ENCODE data around the gene KRT23.

DNA sequence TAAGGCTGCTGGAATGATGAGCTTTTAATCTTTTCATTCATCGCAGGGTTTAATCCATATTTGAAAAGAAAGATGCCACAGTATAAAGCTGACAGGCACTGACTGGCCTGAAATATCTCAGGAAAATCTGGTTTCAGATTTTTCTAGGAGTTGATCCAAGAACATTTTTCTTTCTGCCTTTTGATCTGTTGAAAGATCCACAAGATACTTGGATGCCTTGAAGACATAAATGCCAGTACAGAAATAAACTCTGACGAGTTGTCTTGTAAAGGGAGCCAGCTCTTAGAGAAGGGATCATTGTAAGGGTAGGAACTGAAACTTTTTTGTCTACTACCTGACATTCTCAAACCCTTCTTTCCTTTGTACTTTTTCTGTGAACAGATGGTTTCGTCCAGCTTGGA is 27.0 kb downstream of the KRT23 start:
- TF ChIP-seq MXI1 (IDR thresholded peaks at IDR 0.05; ENCODE audit: borderline replicate concordance, low read depth, low read length) = no peak
- TF ChIP-seq, protein P1, sequence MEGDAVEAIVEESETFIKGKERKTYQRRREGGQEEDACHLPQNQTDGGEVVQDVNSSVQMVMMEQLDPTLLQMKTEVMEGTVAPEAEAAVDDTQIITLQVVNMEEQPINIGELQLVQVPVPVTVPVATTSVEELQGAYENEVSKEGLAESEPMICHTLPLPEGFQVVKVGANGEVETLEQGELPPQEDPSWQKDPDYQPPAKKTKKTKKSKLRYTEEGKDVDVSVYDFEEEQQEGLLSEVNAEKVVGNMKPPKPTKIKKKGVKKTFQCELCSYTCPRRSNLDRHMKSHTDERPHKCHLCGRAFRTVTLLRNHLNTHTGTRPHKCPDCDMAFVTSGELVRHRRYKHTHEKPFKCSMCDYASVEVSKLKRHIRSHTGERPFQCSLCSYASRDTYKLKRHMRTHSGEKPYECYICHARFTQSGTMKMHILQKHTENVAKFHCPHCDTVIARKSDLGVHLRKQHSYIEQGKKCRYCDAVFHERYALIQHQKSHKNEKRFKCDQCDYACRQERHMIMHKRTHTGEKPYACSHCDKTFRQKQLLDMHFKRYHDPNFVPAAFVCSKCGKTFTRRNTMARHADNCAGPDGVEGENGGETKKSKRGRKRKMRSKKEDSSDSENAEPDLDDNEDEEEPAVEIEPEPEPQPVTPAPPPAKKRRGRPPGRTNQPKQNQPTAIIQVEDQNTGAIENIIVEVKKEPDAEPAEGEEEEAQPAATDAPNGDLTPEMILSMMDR (conservative IDR thresholded peaks at IDR 0.05; ENCODE audit: low read depth, low read length) = no peak
- no peak for TF ChIP-seq SMC3 (IDR thresholded peaks at IDR 0.05; ENCODE audit: low read depth, low read length)
- TF ChIP-seq POLR2A (IDR thresholded peaks at IDR 0.05; ENCODE audit: low read depth, low read length) = no peak
- no peak for TF ChIP-seq RAD21 (IDR thresholded peaks at IDR 0.05; ENCODE audit: low read length)
- TF ChIP-seq BHLHE40 (IDR thresholded peaks at IDR 0.05; ENCODE audit: low read depth, low read length) = no peak
- no peak for TF ChIP-seq CEBPB (IDR thresholded peaks at IDR 0.05; ENCODE audit: low read depth, low read length)
- no peak for TF ChIP-seq CHD1 (IDR thresholded peaks at IDR 0.05; ENCODE audit: low read depth, low read length)
- no peak for TF ChIP-seq RCOR1 (IDR thresholded peaks at IDR 0.05; ENCODE audit: insufficient replicate concordance, low read length)
- TF ChIP-seq, protein P2, sequence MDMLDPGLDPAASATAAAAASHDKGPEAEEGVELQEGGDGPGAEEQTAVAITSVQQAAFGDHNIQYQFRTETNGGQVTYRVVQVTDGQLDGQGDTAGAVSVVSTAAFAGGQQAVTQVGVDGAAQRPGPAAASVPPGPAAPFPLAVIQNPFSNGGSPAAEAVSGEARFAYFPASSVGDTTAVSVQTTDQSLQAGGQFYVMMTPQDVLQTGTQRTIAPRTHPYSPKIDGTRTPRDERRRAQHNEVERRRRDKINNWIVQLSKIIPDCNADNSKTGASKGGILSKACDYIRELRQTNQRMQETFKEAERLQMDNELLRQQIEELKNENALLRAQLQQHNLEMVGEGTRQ (IDR thresholded peaks at IDR 0.05; ENCODE audit: low read depth, low read length) = no peak
- TF ChIP-seq FOS (IDR thresholded peaks at IDR 0.05; ENCODE audit: low read depth, low read length) = no peak
- TF ChIP-seq, protein P3, sequence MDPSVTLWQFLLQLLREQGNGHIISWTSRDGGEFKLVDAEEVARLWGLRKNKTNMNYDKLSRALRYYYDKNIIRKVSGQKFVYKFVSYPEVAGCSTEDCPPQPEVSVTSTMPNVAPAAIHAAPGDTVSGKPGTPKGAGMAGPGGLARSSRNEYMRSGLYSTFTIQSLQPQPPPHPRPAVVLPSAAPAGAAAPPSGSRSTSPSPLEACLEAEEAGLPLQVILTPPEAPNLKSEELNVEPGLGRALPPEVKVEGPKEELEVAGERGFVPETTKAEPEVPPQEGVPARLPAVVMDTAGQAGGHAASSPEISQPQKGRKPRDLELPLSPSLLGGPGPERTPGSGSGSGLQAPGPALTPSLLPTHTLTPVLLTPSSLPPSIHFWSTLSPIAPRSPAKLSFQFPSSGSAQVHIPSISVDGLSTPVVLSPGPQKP (IDR thresholded peaks at IDR 0.05; ENCODE audit: borderline replicate concordance, low read depth, low read length) = no peak
- no peak for TF ChIP-seq RFX5 (IDR thresholded peaks at IDR 0.05; ENCODE audit: low read depth, low read length)

Data from IMR-90 (cell line).